Transverse colon (tissue), 4 donors: Measurements from ENCODE around the gene CD22. TPM values are rescaled to one million over a fixed set of nuclear protein-coding genes. Genes with fewer than 3 reads are reported as not detected.

Experiments
- DNase-seq: peaks from one replicate; pipeline ENCODE4 v3.0.0-alpha.2; 2019
- H3K27ac ChIP-seq, 4 donors: fragments of 200-600 bp; sonication (generic); 2 replicates each; pipeline ENCODE4 v1.5.1; 2016 to 2018; ENCODE audit warnings: inconsistent platforms in 4 of 4
- H3K27me3 ChIP-seq: fragments of 200-600 bp; sonication (generic); 2 replicates; pipeline ENCODE4 v1.5.1; 2017; ENCODE audit warnings: inconsistent platforms
- H3K36me3 ChIP-seq, 4 donors: fragments of 200-600 bp; sonication (generic); 2 replicates each; pipeline ENCODE4 v1.5.1; 2017 to 2019; ENCODE audit warnings: inconsistent platforms in 4 of 4
- H3K4me1 ChIP-seq, 4 donors: fragments of 200-600 bp; sonication (generic); 2 replicates each; pipeline ENCODE4 v1.5.1; 2017 to 2020; ENCODE audit warnings: inconsistent platforms in 4 of 4
- H3K4me3 ChIP-seq, 4 donors: fragments of 200-600 bp; sonication (generic); 1 replicate in 1 of 4; 2 replicates in 3 of 4; pipeline versions ENCODE4 v1.5.1 to v1.6.1; 2017 to 2019; ENCODE audit warnings: inconsistent platforms in 4 of 4
- H3K9me3 ChIP-seq, 2 donors: fragments of 200-600 bp; sonication (generic); 2 replicates each; pipeline ENCODE4 v1.5.1; 2017 to 2019; ENCODE audit warnings: inconsistent platforms in 2 of 2
- EP300 ChIP-seq: sonication (generic); formaldehyde crosslinking; IDR thresholded peaks from one replicate; pipeline ENCODE4 v1.6.1; 2017; ENCODE audit warnings: antibody characterized with exemption, low read depth
- POLR2A ChIP-seq: fragments of 450-650 bp; IDR thresholded peaks from one replicate; pipeline ENCODE4 v1.6.1; 2016; ENCODE audit warnings: antibody characterized with exemption, mild to moderate bottlenecking, moderate library complexity
- POLR2AphosphoS5 ChIP-seq, 3 donors: sonication (generic); formaldehyde crosslinking; IDR thresholded peaks; one replicate each; pipeline ENCODE4 v1.6.1; 2016; ENCODE audit warnings: antibody characterized with exemption in 3 of 3
- WGBS, 2 donors: methylation state at CpG; one replicate each; pipeline ENCODE4 v1.1.5; 2018; ENCODE audit warnings: low coverage in 1 of 2; 5-methylcytosine and 5-hydroxymethylcytosine counted together
- in situ Hi-C, 4 donors: fragments of 200-750 bp; cut with MboI; loops; one replicate each; pipeline versions ENCODE4 v1.15.0 to v1.15.1; 2017; ENCODE audit warnings: low sequenced_read_pairs in 3 of 4, low pct_ligation_motif_present in 1 of 4, low pct_unique_long_range_greater_than_20kb in 1 of 4
- intact Hi-C: fragments of 100-400 bp; cut with DNase I; formaldehyde crosslinking; loops from one replicate; pipeline ENCODE4 v1.15.1; 2023; ENCODE audit warnings: low total_unique reads
- total RNA-seq, 4 donors: library from RNA; depleted of rRNA; stranded (reverse); fragments of >200 nt; gene quantifications; one replicate each; pipeline ENCODE4 v1.1.0, GENCODE V29; 2016
- TF ChIP-seq, protein P1 (sequence below), 5 experiments: fragments of 200-600 bp in 3 of 5; fragments of 450-650 bp in 2 of 5; sonication (generic) in 3 of 5; IDR thresholded peaks; 1 replicate in 2 of 5; 2 replicates in 3 of 5; pipeline ENCODE4 v1.5.1; 2016 to 2017; ENCODE audit warnings: antibody characterized with exemption in 5 of 5, inconsistent platforms in 3 of 5, mild to moderate bottlenecking in 2 of 5, moderate library complexity in 1 of 5

CD22 gene
- total RNA-seq, 4 donors from 2014 or later = 4.4 to 27.7 (median 21.1) TPM; not detected in 1

- Histone ChIP-seq H3K36me3 (no peaks in the 10 kb centered on the region), H3K4me1 (no peaks in the 10 kb centered on the region), H3K4me3 (no peak overlapping the region), H3K27me3 (no peaks in the 10 kb centered on the region), H3K27ac (no peak overlapping the region), H3K9me3 (peaks cover 0 to 3% of the 10 kb centered on the region in 2 donors)
- in situ Hi-C loops (no loop called here), intact Hi-C loops (no loop called here)
- WGBS, 2 donors = 91 to 93% methylated on average over 8 to 9 of the region's 9 CpGs
- no peak for DNase-seq
- TF ChIP-seq EP300 (no peak), POLR2A (no peak), POLR2AphosphoS5 (IDR thresholded peaks at IDR 0.05) (no peak)
- TF ChIP-seq, protein P1, sequence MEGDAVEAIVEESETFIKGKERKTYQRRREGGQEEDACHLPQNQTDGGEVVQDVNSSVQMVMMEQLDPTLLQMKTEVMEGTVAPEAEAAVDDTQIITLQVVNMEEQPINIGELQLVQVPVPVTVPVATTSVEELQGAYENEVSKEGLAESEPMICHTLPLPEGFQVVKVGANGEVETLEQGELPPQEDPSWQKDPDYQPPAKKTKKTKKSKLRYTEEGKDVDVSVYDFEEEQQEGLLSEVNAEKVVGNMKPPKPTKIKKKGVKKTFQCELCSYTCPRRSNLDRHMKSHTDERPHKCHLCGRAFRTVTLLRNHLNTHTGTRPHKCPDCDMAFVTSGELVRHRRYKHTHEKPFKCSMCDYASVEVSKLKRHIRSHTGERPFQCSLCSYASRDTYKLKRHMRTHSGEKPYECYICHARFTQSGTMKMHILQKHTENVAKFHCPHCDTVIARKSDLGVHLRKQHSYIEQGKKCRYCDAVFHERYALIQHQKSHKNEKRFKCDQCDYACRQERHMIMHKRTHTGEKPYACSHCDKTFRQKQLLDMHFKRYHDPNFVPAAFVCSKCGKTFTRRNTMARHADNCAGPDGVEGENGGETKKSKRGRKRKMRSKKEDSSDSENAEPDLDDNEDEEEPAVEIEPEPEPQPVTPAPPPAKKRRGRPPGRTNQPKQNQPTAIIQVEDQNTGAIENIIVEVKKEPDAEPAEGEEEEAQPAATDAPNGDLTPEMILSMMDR (IDR thresholded peaks at IDR 0.05) = no peak
These were observed 7.0 kb upstream of the CD22 start for GRCh38 chr19:35322014-35322413.

DNA sequence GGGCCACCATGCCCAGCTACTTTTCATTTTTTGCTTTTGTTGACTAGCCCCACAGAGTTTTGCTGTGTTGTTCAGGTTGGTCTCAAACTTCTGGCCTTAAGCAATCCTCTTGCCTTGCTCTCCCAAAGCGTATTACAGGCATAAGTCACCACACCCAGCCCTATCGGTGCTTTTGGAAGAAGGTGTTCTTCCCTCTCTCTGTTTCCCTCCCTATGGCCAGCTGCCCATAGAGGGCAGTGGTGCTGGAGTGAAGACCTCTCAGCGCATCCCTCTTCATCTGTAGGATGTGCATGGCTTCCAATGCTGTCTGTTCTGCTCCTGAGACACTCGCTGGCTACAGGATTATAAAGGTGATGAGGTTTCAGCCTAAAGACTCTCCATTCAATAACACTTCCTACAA lies 1.3 kb upstream of the CD22 start:
- in situ Hi-C loops (no loop called here), intact Hi-C loops (no loop called here)
- TF ChIP-seq POLR2AphosphoS5 (IDR thresholded peaks at IDR 0.05) (no peak), POLR2A (no peak), EP300 (no peak)
- TF ChIP-seq, protein P1 (IDR thresholded peaks at IDR 0.05) = no peak
- Histone ChIP-seq H3K27me3 (peaks cover 22% of the 10 kb centered on the region), H3K4me1 (no peaks in the 10 kb centered on the region), H3K36me3 (no peaks in the 10 kb centered on the region), H3K9me3 (no peaks in the 10 kb centered on the region), H3K4me3 (no peak overlapping the region), H3K27ac (no peak overlapping the region)
- WGBS, 2 donors = 43 to 74% methylated on average over 4 of the region's 4 CpGs
- DNase-seq = no peak

DNA sequence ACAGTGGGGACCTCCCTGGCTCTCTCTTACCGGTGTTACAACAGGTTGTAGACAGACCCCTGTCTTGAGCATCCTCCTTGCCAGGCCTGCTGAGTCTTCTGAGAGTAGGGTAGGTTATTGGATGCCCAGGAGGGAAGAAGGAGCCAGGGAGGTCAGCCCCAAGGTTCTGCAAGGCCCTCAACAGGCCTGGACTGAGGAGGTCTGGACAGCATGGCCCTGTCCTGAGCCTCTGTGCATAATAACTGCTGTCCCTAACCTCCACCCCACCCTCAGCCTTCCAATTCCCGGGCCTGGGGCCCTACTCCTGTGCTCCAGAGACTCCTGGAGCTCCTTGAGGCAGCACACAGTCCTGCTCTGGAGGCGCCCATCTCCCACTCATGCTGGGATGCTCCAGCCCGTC lies 336 bp downstream of the CD22 start:
- H3K4me3 ChIP-seq = no peak overlapping the region
- 53% methylated on average over 4 of the region's 4 CpGs; no CpG with 5 or more reads in 1 of the 2 donors for WGBS, 2 donors
- peaks cover 22% of the 10 kb centered on the region for H3K27me3 ChIP-seq
- DNase-seq = no peak
- no peak for TF ChIP-seq POLR2A
- TF ChIP-seq, protein P1 (IDR thresholded peaks at IDR 0.05) = no peak
- no peaks in the 10 kb centered on the region for H3K36me3 ChIP-seq
- no peaks in the 10 kb centered on the region for H3K4me1 ChIP-seq
- in situ Hi-C loops (no loop called here), intact Hi-C loops (no loop called here)
- no peak overlapping the region for H3K27ac ChIP-seq
- H3K9me3 ChIP-seq = no peaks in the 10 kb centered on the region

- 59 to 70% methylated on average over 2 to 7 of the region's 7 CpGs for WGBS, 2 donors
- H3K4me1 ChIP-seq = no peaks in the 10 kb centered on the region
- TF ChIP-seq POLR2A = no peak
- no peak for TF ChIP-seq POLR2AphosphoS5 (IDR thresholded peaks at IDR 0.05)
- TF ChIP-seq, protein P1 (IDR thresholded peaks at IDR 0.05) = no peak
- TF ChIP-seq EP300 = no peak
- DNase-seq = peak; percentile 26
- H3K4me3 ChIP-seq = no peak overlapping the region
- intact Hi-C loops = no loop called here
- no peak overlapping the region for H3K27ac ChIP-seq
- no peaks in the 10 kb centered on the region for H3K36me3 ChIP-seq
- in situ Hi-C loops = no loop called here
- H3K27me3 ChIP-seq = peaks cover 22% of the 10 kb centered on the region
- no peaks in the 10 kb centered on the region for H3K9me3 ChIP-seq
These were observed 1.5 kb downstream of the CD22 start for GRCh38 chr19:35330475-35330874.
